NCI-H774 (cell line): ENCODE results near the gene SHLD1.
"Not testable (repeated sequence)": the region's sequence is repeated elsewhere in the genome, so short reads cannot be mapped to it uniquely, and the experiment has no call there.

Source experiments
- DNase-seq: peaks from one replicate; lab custom pipeline; 2025; lab: John Stamatoyannopoulos, UW

Gene SHLD1

GRCh38 chr20:5749952-5750779 lies at the start of gene SHLD1:
TSS of gene SHLD1 (plus strand) at chr20:5750401. CDS start at chr20:5772866, 22,465 bp downstream.
- peak; percentile 87 for DNase-seq

GRCh38 chr20:5702339-5702738 lies 47.9 kb upstream of the SHLD1 start:
- not testable (repeated sequence) for DNase-seq

- no peak for DNase-seq
Measured at GRCh38 chr20:5703681-5704101, 46.5 kb upstream of the SHLD1 start.

- no peak for DNase-seq
Measured at GRCh38 chr20:5705827-5706226, 44.4 kb upstream of the SHLD1 start.

- no peak for DNase-seq
Measured at GRCh38 chr20:5706797-5707196, 43.4 kb upstream of the SHLD1 start.

- DNase-seq: no peak
Measured at GRCh38 chr20:5710551-5710950, 39.6 kb upstream of the SHLD1 start.

- peak; percentile 51 for DNase-seq
Measured at GRCh38 chr20:5714261-5715041, 35.8 kb upstream of the SHLD1 start.

GRCh38 chr20:5715071-5715841 lies 34.9 kb upstream of the SHLD1 start:
- DNase-seq: no peak

- DNase-seq: no peak
Measured at GRCh38 chr20:5716953-5717352, 33.2 kb upstream of the SHLD1 start.

GRCh38 chr20:5718896-5719595 lies 31.2 kb upstream of the SHLD1 start:
- DNase-seq: no peak

GRCh38 chr20:5719861-5720403 lies 30.3 kb upstream of the SHLD1 start:
- DNase-seq: peak; percentile 38

GRCh38 chr20:5720696-5721095 lies 29.5 kb upstream of the SHLD1 start:
- no peak for DNase-seq

- not testable (repeated sequence) for DNase-seq
Measured at GRCh38 chr20:5721356-5721755, 28.8 kb upstream of the SHLD1 start.

- no peak for DNase-seq
Measured at GRCh38 chr20:5722927-5723326, 27.3 kb upstream of the SHLD1 start.

- DNase-seq: not testable (repeated sequence)
Measured at GRCh38 chr20:5725183-5725463, 25.1 kb upstream of the SHLD1 start.

GRCh38 chr20:5727018-5727515 lies 23.1 kb upstream of the SHLD1 start:
- no peak for DNase-seq

- no peak for DNase-seq
Measured at GRCh38 chr20:5729348-5729747, 20.9 kb upstream of the SHLD1 start.

- no peak for DNase-seq
Measured at GRCh38 chr20:5730131-5730530, 20.1 kb upstream of the SHLD1 start.

GRCh38 chr20:5731753-5732366 lies 18.3 kb upstream of the SHLD1 start:
- DNase-seq: no peak

- no peak for DNase-seq
Measured at GRCh38 chr20:5734602-5735001, 15.6 kb upstream of the SHLD1 start.
